HG02885 (cell line): ENCODE data around the gene PRELID1.

Experiments used
- ATAC-seq: cut with Tn5 transposase; IDR thresholded peaks from one replicate; pipeline ENCODE4 v1.9.1; 2021; ENCODE audit warnings: mild to moderate bottlenecking; ENCODE audit not compliant: unreplicated experiment, poor library complexity

PRELID1 gene

DNA sequence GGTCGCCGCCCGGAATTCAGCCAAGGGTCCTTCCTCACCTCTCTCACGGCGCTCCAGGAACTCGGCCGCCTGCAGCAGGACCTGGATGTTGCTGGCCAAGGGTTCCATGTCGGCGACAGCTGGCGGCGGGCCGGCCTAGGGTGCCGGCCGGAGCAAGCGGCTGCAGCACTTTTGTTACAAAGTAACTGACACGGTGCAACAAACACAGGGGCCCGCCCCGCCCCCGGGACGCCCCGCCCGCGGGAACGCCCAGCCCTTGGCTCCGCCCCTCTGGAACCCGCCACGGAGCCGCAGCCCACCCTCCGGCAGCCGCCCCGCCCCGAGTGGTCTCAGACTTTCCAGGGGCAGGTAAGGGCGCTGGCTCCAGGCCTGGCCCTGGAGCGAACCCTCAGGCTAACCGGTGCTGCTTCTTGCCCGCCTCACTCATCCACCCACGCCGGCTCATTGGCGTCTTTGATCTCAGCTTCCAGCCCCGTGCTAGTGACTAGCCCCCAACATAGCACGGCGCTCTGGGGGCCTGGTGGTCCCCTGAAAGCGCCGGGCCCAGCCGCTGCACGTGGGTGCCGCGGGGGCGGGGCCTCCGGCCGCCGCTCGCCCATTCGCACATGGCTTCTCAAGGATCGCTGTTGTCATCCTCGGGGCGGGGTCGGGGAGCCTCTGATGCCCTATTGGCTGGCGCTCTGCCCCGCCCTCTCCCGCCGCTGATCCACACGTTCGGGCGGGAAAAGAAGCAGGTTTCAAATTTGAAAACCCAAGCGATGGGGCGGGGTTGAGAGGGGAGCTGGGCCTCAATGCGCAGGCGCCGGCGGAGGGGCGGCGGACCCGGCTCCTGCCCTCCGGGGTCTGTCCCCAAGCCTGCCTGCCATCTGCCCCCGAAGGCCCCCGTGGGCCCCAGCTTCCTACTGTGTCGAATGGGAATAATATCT, 8.4 kb downstream of the PRELID1 start, which contains the start of gene MXD3:
Gene MXD3, minus strand, starts transcription at position 176 of the 926 bp plus-strand sequence. Its CDS starts 68 bp downstream, at position 108.
- peak; percentile 82 for ATAC-seq

DNA sequence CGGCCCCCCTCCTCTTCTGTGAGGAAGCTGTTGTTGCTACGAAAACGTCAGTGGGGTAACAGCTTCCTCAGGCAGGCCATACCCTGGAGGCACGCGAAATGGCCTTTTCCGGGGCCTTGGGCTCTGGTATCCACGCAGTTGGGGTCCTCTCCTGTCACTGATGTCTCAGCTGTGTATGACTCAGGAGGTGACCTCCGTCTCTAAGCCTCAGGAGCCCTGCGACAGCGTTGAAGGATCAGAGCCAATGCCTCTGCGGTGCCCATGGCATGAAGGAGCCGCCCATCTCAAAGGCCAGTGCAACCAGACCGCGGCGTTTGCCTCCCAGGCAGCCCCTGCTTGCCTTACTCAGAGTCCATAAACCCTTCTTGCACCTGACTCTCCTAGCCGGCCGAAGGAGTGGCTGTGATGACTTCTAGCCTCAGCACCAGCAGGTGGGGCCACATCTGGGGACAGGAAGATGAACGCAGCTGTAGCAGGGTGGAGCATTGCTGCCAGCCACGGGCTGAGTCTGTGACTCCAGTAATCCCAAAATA, 9.1 kb downstream of the PRELID1 start:
- ATAC-seq, result peak; percentile 24

GRCh38 chr5:177313561-177314259, 10.1 kb downstream of the PRELID1 start:
- ATAC-seq, result no peak

DNA sequence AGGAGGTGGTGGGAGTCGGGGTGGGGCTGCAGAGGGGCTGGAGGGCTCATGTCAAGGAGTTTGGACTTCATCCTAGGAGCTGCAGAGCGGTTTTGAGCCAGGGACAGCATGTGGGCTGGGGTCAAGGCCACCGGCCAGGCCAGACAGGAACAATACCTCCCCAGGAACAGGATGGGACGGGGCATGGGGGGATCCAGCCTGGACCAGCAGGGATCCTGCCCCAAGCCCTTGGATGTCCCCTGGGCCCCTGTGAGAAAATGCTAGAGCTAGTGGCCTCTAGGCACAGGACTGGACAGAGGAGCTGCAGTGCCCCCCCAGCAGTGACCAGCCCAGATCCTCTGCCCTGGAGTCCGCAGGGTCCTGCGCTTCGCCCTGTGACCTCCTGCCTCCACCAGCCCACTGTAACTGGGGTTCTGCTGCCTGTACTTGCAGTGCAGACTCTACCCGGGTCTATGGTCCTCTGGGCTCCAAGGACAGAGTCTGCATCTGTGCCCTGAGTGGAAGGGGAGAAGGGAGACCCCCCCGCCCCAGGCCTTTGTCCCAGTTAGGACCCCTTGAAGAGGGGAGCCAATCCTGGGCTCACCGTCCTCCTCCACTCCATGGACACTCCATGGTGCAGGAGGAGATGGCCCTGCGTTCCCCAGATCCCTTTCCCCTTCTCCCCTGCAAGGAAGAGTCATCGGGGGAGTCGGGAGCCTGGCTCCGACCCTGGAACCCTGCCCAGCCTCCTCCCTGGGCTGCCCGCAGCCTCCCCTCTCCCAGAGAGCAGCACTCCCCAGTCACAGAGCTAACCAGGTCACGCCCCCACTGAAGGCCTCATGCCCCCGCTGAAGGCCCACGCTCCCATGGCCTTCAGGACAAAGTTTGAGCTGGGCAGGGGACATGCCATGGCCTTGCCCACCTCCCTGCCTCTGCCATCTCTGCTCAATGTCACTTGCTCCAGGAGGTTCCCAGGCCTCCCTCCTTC, 11.1 kb downstream of the PRELID1 start:
- no peak for ATAC-seq

DNA sequence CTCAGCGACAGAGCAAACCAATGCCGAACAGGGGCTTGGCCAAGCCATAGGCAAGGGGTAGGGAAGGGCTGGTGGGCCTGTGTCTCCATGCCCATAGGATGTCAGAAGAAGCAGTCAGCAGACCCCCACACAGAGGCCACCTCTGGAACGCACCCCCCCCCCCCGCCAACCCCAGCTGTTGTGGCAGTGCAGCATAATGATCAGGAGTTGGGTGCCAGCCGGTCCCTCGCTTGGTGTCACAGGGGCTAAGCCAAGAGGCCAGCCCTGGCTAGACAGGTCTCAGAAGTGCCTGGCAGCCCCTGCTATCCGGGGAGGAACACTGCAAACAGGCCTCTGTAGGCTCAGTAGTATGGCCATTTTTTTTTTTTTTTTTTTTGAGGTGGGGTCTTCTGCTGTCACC, 11.8 kb downstream of the PRELID1 start:
- ATAC-seq, result no peak

GRCh38 chr5:177316005-177316404, 12.4 kb downstream of the PRELID1 start:
- no peak for ATAC-seq

- no peak for ATAC-seq
Measured at GRCh38 chr5:177317959-177318377, 14.4 kb downstream of the PRELID1 start.

DNA sequence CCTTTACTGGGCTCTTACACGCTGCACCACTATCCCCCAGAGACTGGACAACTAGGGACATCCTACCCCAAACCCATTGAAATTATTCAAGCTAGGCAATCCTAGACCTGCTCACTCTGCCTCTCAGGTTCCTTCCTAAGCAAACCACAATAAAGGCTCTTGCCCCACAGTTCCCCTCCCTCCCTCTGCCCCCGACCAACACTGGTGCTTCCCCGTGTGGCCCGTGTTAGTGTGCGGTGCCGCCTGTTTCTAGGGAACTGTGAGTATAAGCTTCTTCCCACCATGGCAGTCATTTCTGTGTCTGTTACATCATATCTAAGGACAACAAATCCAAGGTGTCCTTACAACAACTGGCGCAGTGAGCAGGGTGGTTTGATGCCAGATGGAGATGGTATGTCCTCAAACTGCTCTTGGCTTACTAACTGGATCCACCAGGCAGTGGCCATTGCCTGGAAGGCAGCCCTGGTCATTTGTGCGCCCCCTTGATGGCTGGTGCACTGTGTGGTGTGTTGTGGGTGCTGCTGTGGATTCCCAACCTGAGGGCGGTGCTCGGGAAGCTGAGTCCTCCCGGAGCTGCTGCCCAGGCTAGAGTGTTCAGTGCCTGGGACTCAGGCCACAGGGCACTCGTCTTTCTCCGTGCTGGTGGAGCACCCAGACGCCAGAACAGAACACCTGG, 16.5 kb downstream of the PRELID1 start:
- ATAC-seq, result no peak

DNA sequence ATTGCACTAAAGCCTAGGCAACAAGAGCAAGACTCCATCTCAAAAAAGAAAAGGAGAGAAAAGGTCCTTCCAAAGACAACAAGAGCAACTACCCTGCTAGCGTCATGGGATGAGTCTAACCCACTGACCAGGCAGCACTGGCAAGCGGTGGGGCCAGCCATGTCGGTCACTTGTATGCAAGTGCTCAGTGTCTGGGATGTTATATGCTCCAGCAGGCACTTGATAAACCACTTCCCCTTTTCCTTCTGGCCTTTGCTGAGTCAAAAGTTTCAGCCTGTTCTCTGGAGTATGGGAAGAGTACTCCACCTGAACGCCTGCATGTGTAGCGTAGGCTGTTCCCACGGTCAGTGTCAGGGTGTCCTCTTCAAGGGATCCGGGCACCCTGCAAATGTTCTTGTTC, 17.3 kb downstream of the PRELID1 start:
- ATAC-seq, result no peak

DNA sequence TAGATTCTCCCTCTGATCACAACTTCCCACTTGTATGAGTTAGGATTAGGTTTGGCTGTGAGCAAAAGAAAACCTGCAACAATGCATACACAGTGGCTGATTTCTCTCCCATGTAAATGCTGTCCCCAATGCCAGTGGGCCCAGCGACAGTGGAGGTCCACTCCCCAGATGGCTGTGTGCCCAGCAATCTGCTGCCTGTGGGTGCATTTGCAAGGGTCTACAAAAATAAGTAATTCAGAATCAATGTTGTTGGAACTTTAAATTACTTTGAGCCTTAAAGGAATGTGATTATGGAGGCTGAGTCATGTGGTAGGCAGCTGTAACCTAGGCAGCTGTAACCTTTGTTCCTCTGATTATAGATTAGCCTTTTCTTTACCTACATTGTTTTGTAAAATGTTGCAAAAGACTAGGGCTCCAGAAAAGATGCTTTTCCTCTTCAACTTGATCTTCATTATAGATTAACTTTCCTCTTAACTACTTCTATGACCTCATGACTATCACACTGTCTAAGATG, 22.3 kb downstream of the PRELID1 start:
- no peak for ATAC-seq

DNA sequence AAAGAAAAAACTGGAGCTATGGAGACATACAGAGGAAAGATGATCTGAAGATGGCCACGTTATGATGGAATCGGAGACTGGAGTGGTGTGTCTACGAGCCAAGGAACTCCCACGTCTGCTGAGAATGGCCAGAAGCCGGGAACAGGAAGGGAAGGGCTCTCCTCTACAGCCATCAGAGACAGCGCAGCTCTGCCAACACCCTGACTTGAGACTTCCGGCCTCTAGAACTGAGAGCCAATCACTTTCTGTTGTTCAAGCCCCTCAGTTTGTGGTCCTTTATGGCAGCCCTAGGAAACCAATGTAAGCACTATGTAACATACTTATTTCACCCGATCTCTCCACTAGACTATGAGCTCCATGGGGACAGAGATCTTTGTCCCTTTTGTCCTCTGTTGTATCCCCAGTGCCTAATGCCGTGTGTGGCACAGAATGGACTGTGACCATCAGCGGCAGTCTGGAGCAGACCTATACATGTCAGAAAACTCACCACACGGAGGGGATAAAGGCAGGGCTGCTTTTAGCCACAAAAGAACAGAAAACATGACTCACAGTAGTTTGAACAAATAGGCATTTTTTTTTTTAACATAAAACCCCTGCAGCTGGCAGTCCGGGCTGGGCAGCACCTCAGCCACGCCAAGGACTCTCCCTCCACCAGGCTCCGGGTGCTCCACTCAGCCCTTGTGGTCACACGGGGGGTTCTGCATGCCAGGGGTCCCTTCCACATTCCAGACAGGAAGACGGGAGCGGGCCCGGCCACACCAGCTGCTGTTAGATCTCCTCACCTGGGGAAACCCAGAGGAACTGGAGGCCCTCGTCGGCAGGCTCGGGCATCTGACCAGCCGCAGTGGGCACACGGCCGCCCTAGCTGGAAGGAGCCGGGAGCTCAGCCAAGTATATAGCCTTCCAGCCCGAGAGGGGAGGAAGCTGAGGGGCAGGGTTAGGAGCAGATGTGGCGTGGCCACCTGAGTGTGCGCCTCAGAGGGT, 24.2 kb downstream of the PRELID1 start:
- no peak for ATAC-seq

GRCh38 chr5:177328545-177329231, 25.1 kb downstream of the PRELID1 start:
- ATAC-seq, result no peak

- no peak for ATAC-seq
Measured at GRCh38 chr5:177329883-177330282, 26.3 kb downstream of the PRELID1 start.

DNA sequence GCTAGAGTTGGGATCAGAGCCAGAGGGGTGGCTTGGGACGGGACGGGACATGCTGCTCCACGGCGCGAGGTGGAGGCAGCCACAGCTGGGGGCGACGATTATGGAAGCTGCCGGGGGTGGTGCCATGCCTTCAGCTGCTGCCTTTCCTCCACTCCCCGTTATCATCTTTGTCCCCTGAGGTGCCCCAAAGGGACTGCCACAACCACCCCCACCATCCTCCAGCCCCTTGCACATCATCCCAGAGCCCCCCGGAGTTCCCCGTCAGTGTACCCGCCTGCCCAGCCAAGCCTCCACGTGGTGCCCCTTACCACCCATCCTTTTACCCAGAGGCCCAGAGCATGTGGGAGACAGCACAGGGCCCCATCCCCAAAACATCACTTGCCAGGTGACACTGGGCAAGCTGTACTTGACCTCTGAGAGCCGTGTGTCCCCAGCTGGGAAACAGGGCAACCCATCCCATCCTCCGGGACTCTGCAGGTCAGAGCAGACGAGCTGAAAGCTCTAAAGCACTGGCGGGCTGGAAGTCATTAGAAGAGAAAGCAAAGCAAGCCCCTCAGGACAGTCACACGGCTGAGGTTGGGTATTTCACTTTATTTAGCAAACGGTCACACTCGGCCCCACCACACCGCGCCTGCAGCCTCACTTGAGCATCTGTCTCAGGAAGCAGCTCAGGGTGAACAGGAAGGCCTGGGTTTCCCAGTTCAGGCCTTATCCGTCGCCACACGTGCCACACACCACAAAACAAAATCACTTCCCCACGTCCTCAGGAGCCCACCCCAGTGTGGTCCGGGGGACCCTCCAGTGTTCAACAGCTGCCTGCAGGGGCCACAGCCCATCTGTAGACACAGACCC, 27.6 kb downstream of the PRELID1 start:
- no peak for ATAC-seq

- ATAC-seq, result no peak
Measured at GRCh38 chr5:177332031-177332895, 28.7 kb downstream of the PRELID1 start.

DNA sequence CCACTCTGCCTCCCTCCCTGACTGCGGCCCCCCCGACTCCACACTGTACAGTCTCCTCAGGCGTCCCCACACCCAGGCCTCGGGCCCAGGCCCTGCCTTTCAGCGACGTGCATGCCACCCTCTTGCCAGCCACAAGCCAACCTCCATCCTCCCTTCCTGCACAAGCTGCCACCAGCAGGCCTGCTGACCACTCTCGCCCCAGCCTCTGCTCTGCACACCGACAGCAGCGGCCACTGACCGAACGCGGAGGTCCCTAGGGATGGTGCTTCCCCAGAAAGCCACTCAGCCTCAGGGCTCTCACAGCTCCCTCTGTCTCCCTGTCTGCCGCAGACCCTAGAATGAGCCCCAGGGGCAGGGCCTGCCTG, 29.3 kb downstream of the PRELID1 start:
- no peak for ATAC-seq
